SIG-M5 treated with dmso at 0.1 percent for 504 hours (cell line): ENCODE measurements around the gene OSBP2.
"Not testable (repeated sequence)": the region's sequence is repeated elsewhere in the genome, so short reads cannot be mapped to it uniquely, and the experiment has no call there.

Experiments
- DNase-seq: peaks from one replicate; lab custom pipeline; 2025; ENCODE audit not compliant: unreplicated experiment; lab: John Stamatoyannopoulos, UW

The OSBP2 gene

GRCh38 chr22:30675436-30675835, 19.2 kb upstream of the OSBP2 start:
- no peak for DNase-seq

GRCh38 chr22:30676565-30676964, 18.1 kb upstream of the OSBP2 start:
- not testable (repeated sequence) for DNase-seq

GRCh38 chr22:30679895-30680690, 14.6 kb upstream of the OSBP2 start:
- not testable (repeated sequence) for DNase-seq

- no peak for DNase-seq
Measured at GRCh38 chr22:30680991-30681770, 13.5 kb upstream of the OSBP2 start.

- no peak for DNase-seq
Measured at GRCh38 chr22:30681831-30682230, 12.8 kb upstream of the OSBP2 start.

- no peak for DNase-seq
Measured at GRCh38 chr22:30685178-30685577, 9.5 kb upstream of the OSBP2 start.

GRCh38 chr22:30687358-30687757, 7.3 kb upstream of the OSBP2 start:
- DNase-seq = no peak

GRCh38 chr22:30689622-30690021, 5.1 kb upstream of the OSBP2 start:
- DNase-seq = no peak

- no peak for DNase-seq
Measured at GRCh38 chr22:30691204-30691603, 3.5 kb upstream of the OSBP2 start.

GRCh38 chr22:30694171-30694639, 469 bp upstream of the OSBP2 start:
- no peak for DNase-seq

- no peak for DNase-seq
Measured at GRCh38 chr22:30695351-30695851, 727 bp downstream of the OSBP2 start.

- no peak for DNase-seq
Measured at GRCh38 chr22:30695871-30696655, 1.4 kb downstream of the OSBP2 start.

GRCh38 chr22:30697975-30698374, 3.3 kb downstream of the OSBP2 start:
- no peak for DNase-seq

- no peak for DNase-seq
Measured at GRCh38 chr22:30701872-30702271, 7.2 kb downstream of the OSBP2 start.

GRCh38 chr22:30702856-30703255, 8.2 kb downstream of the OSBP2 start:
- no peak for DNase-seq

GRCh38 chr22:30704978-30705377, 10.3 kb downstream of the OSBP2 start:
- peak; percentile 10 for DNase-seq

- peak; percentile 56 for DNase-seq
Measured at GRCh38 chr22:30705710-30706651, 11.3 kb downstream of the OSBP2 start.

- not testable (repeated sequence) for DNase-seq
Measured at GRCh38 chr22:30709980-30710379, 15.3 kb downstream of the OSBP2 start.

- DNase-seq = no peak
Measured at GRCh38 chr22:30712094-30712493, 17.4 kb downstream of the OSBP2 start.

GRCh38 chr22:30714062-30714461, 19.4 kb downstream of the OSBP2 start:
- no peak for DNase-seq
